H1 (cell line): ENCODE measurements around the gene RAB3A. TPM values are rescaled to one million over a fixed set of nuclear protein-coding genes. Genes with fewer than 3 reads are reported as not detected.

Source experiments
- CTCF ChIA-PET: fragments of 300-600 bp; sonication (Branson Sonifier 250); formaldehyde crosslinking; loops from one replicate; lab custom pipeline; 2021; ENCODE audit not compliant: partially characterized antibody; lab: Charles Lee
- POLR2A ChIA-PET: fragments of 300-600 bp; sonication (Branson Sonifier 250); formaldehyde crosslinking; loops from one replicate; lab custom pipeline; 2021; ENCODE audit warnings: inconsistent platforms; ENCODE audit not compliant: partially characterized antibody; lab: Charles Lee
- DNase-seq, 2 experiments: peaks; one replicate each; pipeline versions ENCODE4 v3.0.0 to v3.0.0-alpha.2; 2010 to 2022; ENCODE audit warnings: low spot score in 2 of 2, low read depth in 1 of 2, mixed read lengths in 1 of 2
- FAIRE-seq: peaks from 2 replicates; lab custom pipeline; 2011; peaks lifted over from hg19 to GRCh38; lab: Jason Lieb, UNC
- H2AFZ ChIP-seq: 2 replicates; pipeline ENCODE4 v1.8.1; 2012; ENCODE audit warnings: low read length, inconsistent platforms
- H2AK5ac ChIP-seq: 2 replicates; pipeline ENCODE4 v1.6.1; 2013; ENCODE audit warnings: low read depth, low read length
- H2BK120ac ChIP-seq: replicated peaks from 2 replicates; pipeline ENCODE3; 2013; ENCODE audit warnings: low read depth, low read length, inconsistent platforms
- H2BK12ac ChIP-seq: 2 replicates; pipeline ENCODE4 v1.6.1; 2013; ENCODE audit warnings: low read depth, low read length
- H2BK15ac ChIP-seq: 2 replicates; pipeline ENCODE4 v1.6.1; 2013; ENCODE audit warnings: low read length
- H2BK20ac ChIP-seq: 2 replicates; pipeline ENCODE4 v1.6.1; 2013; ENCODE audit warnings: low read length
- H2BK5ac ChIP-seq: 2 replicates; pipeline ENCODE4 v1.6.1; 2013; ENCODE audit warnings: low read depth, low read length
- H3K14ac ChIP-seq: 2 replicates; pipeline ENCODE4 v1.6.1; 2013; ENCODE audit warnings: inconsistent platforms; ENCODE audit not compliant: insufficient read length
- H3K18ac ChIP-seq: 2 replicates; pipeline ENCODE4 v1.6.1; 2013; ENCODE audit warnings: low read length; ENCODE audit errors: extremely low read depth
- H3K23ac ChIP-seq: 2 replicates; pipeline ENCODE4 v1.6.1; 2013; ENCODE audit warnings: inconsistent platforms; ENCODE audit not compliant: insufficient read length
- H3K23me2 ChIP-seq: 2 replicates; pipeline ENCODE4 v1.6.1; 2013; ENCODE audit warnings: low read depth, low read length
- H3K27ac ChIP-seq: 2 replicates; pipeline ENCODE4 v1.6.1; 2011; ENCODE audit warnings: low read depth, low read length, inconsistent platforms
- H3K27me3 ChIP-seq, 4 experiments: replicated peaks in 1 of 4; 1 replicate in 1 of 4; 2 replicates in 3 of 4; pipeline versions ENCODE4 v1.6.1 to v1.8.1; 2011 to 2013; ENCODE audit warnings: low read length in 3 of 4, mild to moderate bottlenecking in 3 of 4, inconsistent platforms in 2 of 4, mixed read lengths in 2 of 4, moderate library complexity in 1 of 4; ENCODE audit not compliant: control insufficient read depth in 3 of 4, insufficient read depth in 3 of 4; ENCODE audit errors: extremely low read depth in 1 of 4
- H3K36me3 ChIP-seq, 4 experiments: 2 replicates each; pipeline versions ENCODE4 v1.6.1 to v1.8.1; 2011 to 2013; ENCODE audit warnings: mild to moderate bottlenecking in 4 of 4, low read length in 3 of 4, moderate library complexity in 2 of 4, control low read depth in 1 of 4, inconsistent platforms in 1 of 4; ENCODE audit not compliant: insufficient read depth in 4 of 4, control insufficient read depth in 2 of 4
- H3K4ac ChIP-seq: replicated peaks from 2 replicates; pipeline ENCODE3; 2013; ENCODE audit warnings: low read length, low read depth, mixed read lengths, inconsistent platforms; ENCODE audit not compliant: insufficient read length
- H3K4me1 ChIP-seq, 4 experiments: replicated peaks in 1 of 4; 1 replicate in 1 of 4; 2 replicates in 3 of 4; pipeline versions ENCODE4 v1.6.1 to v1.8.1; 2011 to 2013; ENCODE audit warnings: low read length in 3 of 4, inconsistent platforms in 2 of 4, mixed read lengths in 1 of 4; ENCODE audit not compliant: insufficient read depth in 4 of 4, control insufficient read depth in 3 of 4
- H3K4me2 ChIP-seq, 2 experiments: 2 replicates each; pipeline versions ENCODE4 v1.6.1 to v1.8.1; 2011 to 2013; ENCODE audit warnings: low read depth in 2 of 2, low read length in 2 of 2, control low read depth in 1 of 2, inconsistent platforms in 1 of 2, mild to moderate bottlenecking in 1 of 2; ENCODE audit not compliant: insufficient read depth in 1 of 2
- H3K4me3 ChIP-seq, 4 experiments: fragments of 200-600, 300-600 bp in 1 of 4; sonication (generic), shearing (Covaris generic), sonication (Bioruptor Twin) in 1 of 4; 2 replicates each; pipeline versions ENCODE4 v1.5.1 to v1.8.1; 2011 to 2016; ENCODE audit warnings: low read length in 4 of 4, low read depth in 3 of 4, control low read depth in 2 of 4, inconsistent platforms in 2 of 4, mild to moderate bottlenecking in 2 of 4, mixed read lengths in 1 of 4, moderate library complexity in 1 of 4; ENCODE audit not compliant: insufficient read depth in 2 of 4; ENCODE audit errors: extremely low read depth in 1 of 4
- H3K56ac ChIP-seq: replicated peaks from 2 replicates; pipeline ENCODE3; 2013; ENCODE audit warnings: low read depth, mild to moderate bottlenecking, mixed read lengths, low read length, inconsistent platforms; ENCODE audit not compliant: insufficient read length
- H3K79me1 ChIP-seq: 2 replicates; pipeline ENCODE4 v1.6.1; 2013; ENCODE audit warnings: low read depth, low read length, control low read depth
- H3K79me2 ChIP-seq, 2 experiments: 2 replicates each; pipeline versions ENCODE4 v1.6.1 to v1.8.1; 2012 to 2013; ENCODE audit warnings: low read length in 2 of 2, mild to moderate bottlenecking in 2 of 2, inconsistent platforms in 1 of 2; ENCODE audit not compliant: insufficient read depth in 2 of 2, control insufficient read depth in 1 of 2
- H3K9ac ChIP-seq, 4 experiments: replicated peaks in 1 of 4; 1 replicate in 1 of 4; 2 replicates in 3 of 4; pipeline versions ENCODE4 v1.6.1 to v1.8.1; 2011 to 2013; ENCODE audit warnings: low read depth in 3 of 4, low read length in 3 of 4, control low read depth in 2 of 4, mild to moderate bottlenecking in 2 of 4, moderate library complexity in 2 of 4, inconsistent platforms in 1 of 4; ENCODE audit errors: extremely low read depth in 1 of 4
- H3K9me3 ChIP-seq, 2 experiments: 2 replicates each; pipeline versions ENCODE4 v1.6.1 to v1.8.1; 2012 to 2013; ENCODE audit warnings: mild to moderate bottlenecking in 2 of 2, moderate library complexity in 2 of 2, control low read depth in 1 of 2, inconsistent platforms in 1 of 2, low read depth in 1 of 2, low read length in 1 of 2, mixed read lengths in 1 of 2; ENCODE audit not compliant: insufficient read depth in 2 of 2
- H4K20me1 ChIP-seq, 2 experiments: replicated peaks in 1 of 2; 2 replicates each; pipeline versions ENCODE3 to v1.8.1; 2011 to 2013; ENCODE audit warnings: inconsistent platforms in 2 of 2, low read length in 2 of 2, mild to moderate bottlenecking in 1 of 2; ENCODE audit not compliant: insufficient read depth in 2 of 2, control insufficient read depth in 1 of 2
- H4K5ac ChIP-seq: 2 replicates; pipeline ENCODE4 v1.6.1; 2013; ENCODE audit warnings: low read length, low read depth, mixed read lengths, inconsistent platforms; ENCODE audit not compliant: insufficient read length
- H4K8ac ChIP-seq: 2 replicates; pipeline ENCODE4 v1.8.0; 2013; ENCODE audit warnings: mild to moderate bottlenecking, moderate library complexity, low read length, inconsistent platforms; ENCODE audit not compliant: insufficient read depth; ENCODE audit errors: extremely low read depth
- H4K91ac ChIP-seq: replicated peaks from 2 replicates; pipeline ENCODE3; 2013; ENCODE audit warnings: low read length, mixed read lengths, inconsistent platforms; ENCODE audit not compliant: insufficient read length
- ATF3 ChIP-seq: IDR thresholded peaks from 2 replicates; pipeline ENCODE4 v1.6.1; 2011; ENCODE audit warnings: low read depth, mild to moderate bottlenecking, low read length; ENCODE audit not compliant: insufficient read depth
- BRCA1 ChIP-seq: IDR thresholded peaks from 2 replicates; pipeline ENCODE4 v1.6.1; 2012; ENCODE audit warnings: low read depth, low read length, improper control_type of control experiment
- EZH2 ChIP-seq: fragments of 200-600 bp; sonication (generic); IDR thresholded peaks from 2 replicates; pipeline ENCODE4 v1.7.1; 2012; ENCODE audit warnings: low read depth, mild to moderate bottlenecking, moderate library complexity, low read length, inconsistent platforms; ENCODE audit not compliant: severe bottlenecking
- GTF2F1 ChIP-seq: IDR thresholded peaks from 2 replicates; pipeline ENCODE4 v1.6.1; 2012; ENCODE audit warnings: low read depth, low read length, improper control_type of control experiment, borderline replicate concordance
- NANOG ChIP-seq: IDR thresholded peaks from 2 replicates; pipeline ENCODE4 v1.6.1; 2011; ENCODE audit warnings: low read length, low read depth, mild to moderate bottlenecking, inconsistent platforms; ENCODE audit not compliant: insufficient read depth, poor library complexity, severe bottlenecking
- POLR2A ChIP-seq, 2 experiments: IDR thresholded peaks; 1 replicate in 1 of 2; 2 replicates in 1 of 2; pipeline ENCODE4 v1.6.1; 2011; ENCODE audit warnings: low read depth in 2 of 2, low read length in 2 of 2, mild to moderate bottlenecking in 2 of 2; ENCODE audit errors: control extremely low read depth in 1 of 2
- POLR2AphosphoS5 ChIP-seq: IDR thresholded peaks from 2 replicates; pipeline ENCODE4 v1.6.1; 2011; ENCODE audit warnings: low read depth, low read length
- RAD21 ChIP-seq, 2 experiments: IDR thresholded peaks in 1 of 2; conservative IDR thresholded peaks in 1 of 2; 2 replicates each; pipeline ENCODE4 v1.6.1; 2011; ENCODE audit warnings: low read depth in 2 of 2, low read length in 2 of 2, improper control_type of control experiment in 1 of 2, inconsistent platforms in 1 of 2, mild to moderate bottlenecking in 1 of 2, moderate library complexity in 1 of 2
- RXRA ChIP-seq: IDR thresholded peaks from 2 replicates; pipeline ENCODE4 v1.6.1; 2011; ENCODE audit warnings: low read depth, mild to moderate bottlenecking, low read length, moderate library complexity; ENCODE audit not compliant: insufficient read depth
- USF2 ChIP-seq: IDR thresholded peaks from 2 replicates; pipeline ENCODE4 v1.6.1; 2011; ENCODE audit warnings: low read length, improper control_type of control experiment
- WGBS, 2 experiments: shearing (Covaris generic) in 1 of 2; methylation state at CpG; one replicate each; pipeline versions ENCODE4 v1.1.6 to v1.1.7; 2013 to 2015; ENCODE audit warnings: low lambda C conversion rate in 2 of 2, mixed read lengths in 2 of 2, inconsistent platforms in 1 of 2, low coverage in 1 of 2, missing lambda C conversion rate in 1 of 2; ENCODE audit not compliant: insufficient replicate concordance in 2 of 2, insufficient coverage in 1 of 2, insufficient read length in 1 of 2; ENCODE audit errors: extremely low coverage in 1 of 2, missing lambda C conversion rate in 1 of 2; 5-methylcytosine and 5-hydroxymethylcytosine counted together
- polyA plus RNA-seq, 7 experiments: library from polyadenylated mRNA; depleted of rRNA in 3 of 7; stranded (reverse) in 5 of 7; unstranded in 2 of 7; fragments of >200 nt in 5 of 7; fragments of 200-250 nt in 2 of 7; gene quantifications; 1 replicate in 5 of 7; 2 replicates in 1 of 7; 4 replicates in 1 of 7; pipeline versions ENCODE4 v1.2.1 to v1.2.3, GENCODE V29; 2011 to 2013; ENCODE audit warnings: missing spikeins in 2 of 7, mixed read lengths in 2 of 7
- total RNA-seq: library from RNA; stranded (reverse); fragmentation: NEBNext Ultra II Directional; extraction: Animal tissue kit (Norgen Biotek cat#: 25700); gene quantifications from 2 replicates; pipeline ENCODE4 v1.2.1, GENCODE V29; 2021

Gene RAB3A
- total and polyA plus RNA-seq, 2 of the 8 experiments (the other 6 are each of a cell fraction or from before 2014, with no cell fraction given): 13.6 to 14.2 TPM

GRCh38 chr19:18168673-18169381, 35.0 kb downstream of the RAB3A start:
- Histone ChIP-seq H2BK5ac (no peak overlapping the region; the same call in 1 of the 2 replicates), H3K27me3 (no peaks in the 10 kb centered on the region; a peak in 1 of 7 replicates), H3K4me3 (no peak overlapping the region), H2AFZ (no peak overlapping the region), H3K23me2 (peaks cover 2% of the 10 kb centered on the region; the same call in 1 of the 2 replicates), H2BK15ac (no peak overlapping the region), H4K5ac (no peak overlapping the region), H3K36me3 (peaks cover 9 to 24% (median 13%) of the 10 kb centered on the region in 4 experiments; a peak in 7 of 8 replicates), H3K9me3 (no peaks in the 10 kb centered on the region), H4K20me1 (no peaks in the 10 kb centered on the region), H2BK120ac (no peak overlapping the region), H3K27ac (no peak overlapping the region), H2BK20ac (no peak overlapping the region), H3K79me1 (no peaks in the 10 kb centered on the region), H3K56ac (no peak overlapping the region), H3K79me2 (no peaks in the 10 kb centered on the region), H2AK5ac (no peak overlapping the region), H3K9ac (no peak overlapping the region), H2BK12ac (peak overlapping the region; percentile 68; the same call in 1 of the 2 replicates), H4K91ac (no peak overlapping the region), H3K18ac (no peak overlapping the region), H3K4me2 (no peak overlapping the region), H3K4ac (no peak overlapping the region), H3K4me1 (peaks cover 0 to 5% (median 2%) of the 10 kb centered on the region in 4 experiments; a peak in 2 of 7 replicates), H4K8ac (no peak overlapping the region; the same call in 1 of the 2 replicates), H3K23ac (no peak overlapping the region), H3K14ac (no peak overlapping the region)
- CTCF ChIA-PET: interaction anchor here (0.5 to 2.5 kb wide), 18 partner anchors 9 to 94 kb away, joined by 3 to 17 read pairs (median 4); partner anchors contain the start of gene RAB3A
- no peak for DNase-seq
- FAIRE-seq: no peak
- POLR2A ChIA-PET: interaction anchor here (0.9 to 1.5 kb wide), 5 partner anchors 19 to 83 kb away, joined by 3 to 4 read pairs (median 3); no protein-coding TSS in a partner anchor
- WGBS, 2 experiments: 97% methylated on average over 42 of the region's 66 CpGs; no CpG with 5 or more reads in 1 of the 2 experiments
- TF ChIP-seq NANOG (no peak), POLR2A (IDR thresholded peaks at IDR 0.05; ENCODE audit: control extremely low read depth in 1 of 2, low read depth in 2 of 2, low read length in 2 of 2) (no peak), BRCA1 (no peak), EZH2 (no peak), RAD21 (IDR thresholded peaks at IDR 0.05 in 1 of 2, conservative IDR thresholded peaks at IDR 0.05 in 1 of 2; ENCODE audit: low read depth in 2 of 2, low read length in 2 of 2) (no peak), POLR2AphosphoS5 (no peak), ATF3 (no peak), GTF2F1 (no peak), RXRA (no peak), USF2 (no peak)
